ENCODE data around the gene KRTAP10-6.
"Not testable (repeated sequence)": the region's sequence is repeated elsewhere in the genome, so short reads cannot be mapped to it uniquely, and the experiment has no call there.

Gene KRTAP10-6

GRCh38 chr21:44610157-44610843 lies 18.0 kb upstream of the KRTAP10-6 start:
- not testable (repeated sequence) for H3K36me3 ChIP-seq (ENCODE audit: control insufficient read depth in 2 of 2, insufficient read depth in 2 of 2, low read length in 2 of 2); H3K4me3 ChIP-seq (ENCODE audit: low read length in 2 of 2); H3K27me3 ChIP-seq (ENCODE audit: control insufficient read depth in 1 of 2, insufficient read depth in 2 of 2, low read length in 2 of 2); H3K9ac ChIP-seq (ENCODE audit: low read length in 2 of 2); H3K9me3 ChIP-seq (ENCODE audit: control insufficient read depth in 2 of 2, low read length in 2 of 2); H3K27ac ChIP-seq (ENCODE audit: low read length); H3K4me1 ChIP-seq (ENCODE audit: control insufficient read depth, insufficient read depth, low read length)

- no peak overlapping the region for H3K27ac ChIP-seq (ENCODE audit: low read length)
- peaks cover 0 to 5% of the 10 kb centered on the region in 2 donors for H3K27me3 ChIP-seq (ENCODE audit: control insufficient read depth in 1 of 2, insufficient read depth in 2 of 2, low read length in 2 of 2)
- H3K36me3 ChIP-seq (ENCODE audit: control insufficient read depth in 2 of 2, insufficient read depth in 2 of 2, low read length in 2 of 2) = no peaks in the 10 kb centered on the region
- H3K4me1 ChIP-seq (ENCODE audit: control insufficient read depth, insufficient read depth, low read length) = no peaks in the 10 kb centered on the region
- H3K9ac ChIP-seq (ENCODE audit: low read length in 2 of 2) = no peak overlapping the region
- H3K9me3 ChIP-seq (ENCODE audit: control insufficient read depth in 2 of 2, low read length in 2 of 2) = peaks cover 3 to 6% of the 10 kb centered on the region in 2 donors
- H3K4me3 ChIP-seq (ENCODE audit: low read length in 2 of 2) = no peak overlapping the region
Observed at GRCh38 chr21:44609193-44609592, 16.9 kb upstream of the KRTAP10-6 start.

GRCh38 chr21:44606495-44606894 lies 14.2 kb upstream of the KRTAP10-6 start:
- no peaks in the 10 kb centered on the region for H3K36me3 ChIP-seq (ENCODE audit: control insufficient read depth in 2 of 2, insufficient read depth in 2 of 2, low read length in 2 of 2)
- no peak overlapping the region for H3K9ac ChIP-seq (ENCODE audit: low read length in 2 of 2)

DNA sequence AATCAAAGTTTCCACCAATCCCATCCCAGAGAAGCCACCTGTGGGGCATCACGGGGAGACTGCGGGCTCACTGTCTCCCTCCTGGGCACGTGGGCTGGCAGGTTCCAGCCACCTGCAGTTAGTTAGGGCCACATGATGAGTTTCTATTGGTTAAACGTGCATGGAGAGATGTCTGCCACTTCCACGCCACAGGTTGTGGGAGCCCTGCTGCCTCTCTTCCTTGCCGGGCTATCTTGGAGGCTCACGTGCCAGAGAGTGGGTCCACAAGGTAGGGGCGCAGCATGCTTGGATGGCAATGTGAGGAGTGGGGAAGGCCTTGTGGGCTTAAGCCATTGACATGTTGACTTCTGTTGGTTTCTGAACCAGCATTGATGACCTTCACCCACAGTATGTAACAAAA lies 11.6 kb upstream of the KRTAP10-6 start:
- no peaks in the 10 kb centered on the region for H3K4me1 ChIP-seq (ENCODE audit: control insufficient read depth, insufficient read depth, low read length)
- H3K27me3 ChIP-seq (ENCODE audit: control insufficient read depth in 1 of 2, insufficient read depth in 2 of 2, low read length in 2 of 2) = peaks cover 5 to 21% of the 10 kb centered on the region in 2 donors
- no peaks in the 10 kb centered on the region for H3K9me3 ChIP-seq (ENCODE audit: control insufficient read depth in 2 of 2, low read length in 2 of 2)
- no peaks in the 10 kb centered on the region for H3K36me3 ChIP-seq (ENCODE audit: control insufficient read depth in 2 of 2, insufficient read depth in 2 of 2, low read length in 2 of 2)
- H3K4me3 ChIP-seq (ENCODE audit: low read length in 2 of 2) = no peak overlapping the region
- no peak overlapping the region for H3K9ac ChIP-seq (ENCODE audit: low read length in 2 of 2)
- H3K27ac ChIP-seq (ENCODE audit: low read length) = no peak overlapping the region

More at GRCh38 chr21:44606495-44606894, 14.2 kb upstream of the KRTAP10-6 start:
- Histone ChIP-seq H3K9me3 (ENCODE audit: control insufficient read depth in 2 of 2, low read length in 2 of 2) (peaks cover 1 to 3% of the 10 kb centered on the region in 2 donors), H3K4me1 (ENCODE audit: control insufficient read depth, insufficient read depth, low read length) (no peaks in the 10 kb centered on the region), H3K27ac (ENCODE audit: low read length) (no peak overlapping the region), H3K27me3 (ENCODE audit: control insufficient read depth in 1 of 2, insufficient read depth in 2 of 2, low read length in 2 of 2) (peaks cover 5 to 15% of the 10 kb centered on the region in 2 donors), H3K4me3 (ENCODE audit: low read length in 2 of 2) (no peak overlapping the region)

- H3K9me3 ChIP-seq (ENCODE audit: control insufficient read depth in 2 of 2, low read length in 2 of 2) = no peaks in the 10 kb centered on the region
- no peaks in the 10 kb centered on the region for H3K4me1 ChIP-seq (ENCODE audit: control insufficient read depth, insufficient read depth, low read length)
- no peak overlapping the region for H3K4me3 ChIP-seq (ENCODE audit: low read length in 2 of 2)
- H3K9ac ChIP-seq (ENCODE audit: low read length in 2 of 2) = no peak overlapping the region
- H3K27ac ChIP-seq (ENCODE audit: low read length) = no peak overlapping the region
- H3K36me3 ChIP-seq (ENCODE audit: control insufficient read depth in 2 of 2, insufficient read depth in 2 of 2, low read length in 2 of 2) = no peaks in the 10 kb centered on the region
- H3K27me3 ChIP-seq (ENCODE audit: control insufficient read depth in 1 of 2, insufficient read depth in 2 of 2, low read length in 2 of 2) = peaks cover 5 to 21% of the 10 kb centered on the region in 2 donors
Observed at GRCh38 chr21:44603109-44603875, 11.0 kb upstream of the KRTAP10-6 start.

GRCh38 chr21:44602463-44602850 lies 10.2 kb upstream of the KRTAP10-6 start:
- no peak overlapping the region for H3K9ac ChIP-seq (ENCODE audit: low read length in 2 of 2)
- peaks cover 0 to 2% of the 10 kb centered on the region in 2 donors for H3K9me3 ChIP-seq (ENCODE audit: control insufficient read depth in 2 of 2, low read length in 2 of 2)
- no peaks in the 10 kb centered on the region for H3K4me1 ChIP-seq (ENCODE audit: control insufficient read depth, insufficient read depth, low read length)
- H3K36me3 ChIP-seq (ENCODE audit: control insufficient read depth in 2 of 2, insufficient read depth in 2 of 2, low read length in 2 of 2) = no peaks in the 10 kb centered on the region
- H3K4me3 ChIP-seq (ENCODE audit: low read length in 2 of 2) = no peak overlapping the region
- no peak overlapping the region for H3K27ac ChIP-seq (ENCODE audit: low read length)
- peaks cover 5 to 21% of the 10 kb centered on the region in 2 donors for H3K27me3 ChIP-seq (ENCODE audit: control insufficient read depth in 1 of 2, insufficient read depth in 2 of 2, low read length in 2 of 2)

GRCh38 chr21:44601596-44602462 lies 9.5 kb upstream of the KRTAP10-6 start:
- H3K27me3 ChIP-seq (ENCODE audit: control insufficient read depth in 1 of 2, insufficient read depth in 2 of 2, low read length in 2 of 2) = peaks cover 5 to 21% of the 10 kb centered on the region in 2 donors

GRCh38 chr21:44601091-44601490 lies 8.8 kb upstream of the KRTAP10-6 start:
- not testable (repeated sequence) for H3K36me3 ChIP-seq (ENCODE audit: control insufficient read depth in 2 of 2, insufficient read depth in 2 of 2, low read length in 2 of 2); H3K27ac ChIP-seq (ENCODE audit: low read length); H3K9ac ChIP-seq (ENCODE audit: low read length in 2 of 2); H3K4me3 ChIP-seq (ENCODE audit: low read length in 2 of 2); H3K4me1 ChIP-seq (ENCODE audit: control insufficient read depth, insufficient read depth, low read length); H3K9me3 ChIP-seq (ENCODE audit: control insufficient read depth in 2 of 2, low read length in 2 of 2)
- peaks cover 9 to 21% of the 10 kb centered on the region in 2 donors for H3K27me3 ChIP-seq (ENCODE audit: control insufficient read depth in 1 of 2, insufficient read depth in 2 of 2, low read length in 2 of 2)

More at GRCh38 chr21:44601596-44602462, 9.5 kb upstream of the KRTAP10-6 start:
- Histone ChIP-seq H3K9ac (ENCODE audit: low read length in 2 of 2) (no peak overlapping the region), H3K9me3 (ENCODE audit: control insufficient read depth in 2 of 2, low read length in 2 of 2) (peaks cover 0 to 2% of the 10 kb centered on the region in 2 donors), H3K4me1 (ENCODE audit: control insufficient read depth, insufficient read depth, low read length) (no peaks in the 10 kb centered on the region), H3K4me3 (ENCODE audit: low read length in 2 of 2) (no peak overlapping the region), H3K27ac (ENCODE audit: low read length) (no peak overlapping the region), H3K36me3 (ENCODE audit: control insufficient read depth in 2 of 2, insufficient read depth in 2 of 2, low read length in 2 of 2) (no peaks in the 10 kb centered on the region)

- not testable (repeated sequence) for H3K9me3 ChIP-seq (ENCODE audit: control insufficient read depth in 2 of 2, low read length in 2 of 2); H3K9ac ChIP-seq (ENCODE audit: low read length in 2 of 2); H3K36me3 ChIP-seq (ENCODE audit: control insufficient read depth in 2 of 2, insufficient read depth in 2 of 2, low read length in 2 of 2); H3K27ac ChIP-seq (ENCODE audit: low read length); H3K4me1 ChIP-seq (ENCODE audit: control insufficient read depth, insufficient read depth, low read length); H3K4me3 ChIP-seq (ENCODE audit: low read length in 2 of 2)
- peaks cover 5 to 21% of the 10 kb centered on the region in 2 donors for H3K27me3 ChIP-seq (ENCODE audit: control insufficient read depth in 1 of 2, insufficient read depth in 2 of 2, low read length in 2 of 2)
Observed at GRCh38 chr21:44600118-44600978, 8.0 kb upstream of the KRTAP10-6 start, which contains the start of gene KRTAP10-7. KRTAP10-7 (plus strand) TSS chr21:44600597; CDS start chr21:44600622, 25 bp downstream.
